Activated effector memory CD4-positive, alpha-beta T cell treated with anti-CD3 and anti-CD28 coated beads, Interleukin-2, amount 50 U/mL, for 16 hours (primary cell): Measurements from ENCODE around the gene TNRC6B.
"Not testable (repeated sequence)": the region's sequence is repeated elsewhere in the genome, so short reads cannot be mapped to it uniquely, and the experiment has no call there.

ENCODE experiments used
- DNase-seq: peaks from one replicate; pipeline ENCODE4 v3.0.0-alpha.2; 2020

TNRC6B gene

DNA sequence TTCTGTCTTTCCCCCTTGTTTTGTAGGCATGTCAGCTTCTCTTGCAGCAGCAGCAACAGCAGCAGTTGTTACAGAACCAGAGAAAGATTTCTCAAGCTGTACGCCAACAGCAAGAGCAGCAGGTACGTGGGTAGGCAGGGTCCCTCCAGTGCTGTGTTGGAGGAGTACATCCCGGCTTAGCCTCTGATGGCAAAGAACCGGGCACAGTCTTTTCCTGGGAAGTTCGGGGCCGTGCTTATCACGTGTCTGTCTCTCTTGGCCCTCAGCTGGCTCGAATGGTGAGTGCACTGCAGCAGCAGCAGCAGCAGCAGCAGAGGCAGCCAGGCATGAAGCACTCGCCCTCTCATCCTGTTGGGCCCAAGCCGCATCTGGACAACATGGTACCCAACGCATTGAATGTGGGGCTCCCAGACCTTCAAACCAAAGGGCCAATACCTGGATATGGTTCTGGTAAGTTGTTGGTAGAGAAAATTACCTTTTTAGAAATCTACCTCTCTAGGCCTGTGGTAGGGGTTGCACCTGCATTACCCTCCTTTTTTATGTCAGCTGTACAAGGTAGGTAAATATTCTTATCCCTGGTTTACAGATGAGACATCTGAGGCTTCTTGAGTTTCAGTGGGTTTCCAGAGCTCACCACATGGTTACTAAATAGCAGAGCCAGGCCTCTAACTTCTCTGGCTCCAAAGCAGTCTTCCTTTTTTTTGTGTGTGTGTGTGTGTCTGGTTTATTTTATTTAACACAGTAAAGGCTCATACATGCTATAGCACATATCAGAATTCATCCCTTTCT lies 123.4 kb downstream of the TNRC6B start:
- DNase-seq = no peak

DNA sequence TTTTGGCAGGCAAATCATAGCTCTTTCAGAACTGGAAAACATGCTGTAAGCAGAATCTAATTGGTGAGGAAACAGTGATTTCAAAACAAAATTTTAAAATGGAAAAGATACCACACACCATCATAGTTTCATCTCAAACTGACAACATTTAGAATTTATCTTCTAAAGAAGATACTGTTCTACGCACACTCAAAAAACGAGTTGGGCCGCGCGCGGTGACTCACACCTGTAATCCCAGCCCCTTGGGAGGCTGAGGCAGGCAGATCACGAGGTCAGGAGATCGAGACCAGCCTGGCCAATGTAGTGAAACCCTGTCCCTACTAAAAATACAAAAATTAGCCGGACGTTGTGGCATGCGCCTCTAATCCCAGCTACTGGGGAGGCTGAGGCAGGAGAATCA lies 124.4 kb downstream of the TNRC6B start:
- no peak for DNase-seq

GRCh38 chr22:40305625-40306024 lies 127.9 kb downstream of the TNRC6B start:
- no peak for DNase-seq

DNA sequence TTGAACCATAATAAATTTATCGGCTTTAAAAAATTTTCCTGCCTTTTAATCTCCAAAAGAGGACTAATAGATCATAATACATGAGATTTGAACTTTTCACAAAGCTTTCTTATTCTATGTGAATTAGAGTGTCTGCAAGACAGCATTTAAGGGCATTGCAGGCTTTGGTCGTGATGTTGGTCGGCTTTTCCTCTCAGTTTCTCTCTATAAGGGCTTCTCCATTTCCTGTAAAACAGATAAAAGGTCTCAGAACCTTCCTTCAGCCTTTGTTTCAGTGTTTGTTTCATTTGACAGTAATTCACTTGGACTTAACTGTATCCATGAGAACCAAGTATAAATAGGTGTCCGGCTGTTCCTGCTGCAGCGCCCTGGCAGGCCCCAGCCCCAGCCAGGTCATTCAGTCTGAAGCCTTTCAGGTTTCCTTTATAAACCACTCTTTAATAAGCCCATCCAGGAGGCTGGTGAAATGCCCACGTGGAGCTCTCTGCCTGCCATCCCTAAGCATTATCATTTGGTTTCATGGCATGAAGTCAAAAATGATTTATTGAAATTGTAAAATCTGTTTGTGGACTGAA lies 131.4 kb downstream of the TNRC6B start:
- no peak for DNase-seq

DNA sequence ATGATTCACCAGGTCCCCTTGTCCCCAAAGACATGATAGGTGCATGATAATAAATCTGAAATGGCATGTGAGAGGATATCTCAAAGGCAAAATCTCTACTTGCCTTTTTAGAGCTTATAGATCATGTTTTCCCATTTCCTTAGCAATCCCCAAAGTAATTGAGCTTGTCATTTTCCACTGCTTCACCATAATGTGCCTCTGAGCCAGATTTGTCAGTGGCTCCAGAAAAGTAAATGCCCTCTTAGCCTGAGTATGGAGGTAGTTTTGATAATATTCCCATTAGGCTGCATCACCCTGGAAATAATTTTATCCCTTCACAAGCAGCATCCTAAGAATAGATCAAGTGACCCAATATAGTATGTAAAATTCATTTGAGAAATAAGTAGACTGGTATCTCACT lies 131.9 kb downstream of the TNRC6B start:
- DNase-seq = no peak

GRCh38 chr22:40310081-40310767 lies 132.5 kb downstream of the TNRC6B start:
- no peak for DNase-seq

DNA sequence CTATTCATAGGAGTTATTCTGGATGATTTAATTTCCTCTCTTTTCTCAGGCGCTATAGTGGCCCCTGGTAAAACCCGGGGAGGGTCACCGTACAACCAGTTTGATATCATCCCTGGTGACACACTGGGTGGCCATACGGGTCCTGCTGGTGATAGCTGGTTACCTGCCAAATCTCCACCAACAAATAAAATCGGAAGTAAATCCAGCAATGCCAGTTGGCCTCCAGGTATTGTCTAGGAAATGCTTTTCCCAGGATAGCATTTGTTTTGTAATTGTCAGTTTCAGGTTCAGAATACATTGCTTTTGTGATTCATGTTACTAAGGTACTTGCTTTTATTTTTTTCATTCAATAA lies 133.0 kb downstream of the TNRC6B start:
- DNase-seq = no peak

DNA sequence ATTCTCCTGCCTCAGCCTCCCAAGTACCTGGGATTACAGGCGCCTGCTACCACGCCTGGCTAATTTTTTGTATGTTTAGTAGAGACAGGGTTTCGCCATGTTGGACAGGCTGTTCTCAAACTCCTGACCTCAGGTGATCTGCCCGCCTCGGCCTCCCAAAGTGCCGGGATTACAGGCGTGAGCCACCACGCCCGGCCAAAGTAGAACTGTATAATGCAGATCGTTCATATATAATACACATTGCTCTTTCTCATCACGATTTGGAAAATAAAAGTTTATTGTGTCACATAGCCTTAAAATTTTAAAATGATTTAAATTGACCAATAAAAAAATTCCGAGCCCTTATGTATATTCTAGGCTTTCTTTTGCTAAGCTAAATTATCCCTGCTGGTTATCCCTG lies 133.9 kb downstream of the TNRC6B start:
- not testable (repeated sequence) for DNase-seq

- DNase-seq = no peak
Measured at GRCh38 chr22:40312050-40312449, 134.3 kb downstream of the TNRC6B start.

DNA sequence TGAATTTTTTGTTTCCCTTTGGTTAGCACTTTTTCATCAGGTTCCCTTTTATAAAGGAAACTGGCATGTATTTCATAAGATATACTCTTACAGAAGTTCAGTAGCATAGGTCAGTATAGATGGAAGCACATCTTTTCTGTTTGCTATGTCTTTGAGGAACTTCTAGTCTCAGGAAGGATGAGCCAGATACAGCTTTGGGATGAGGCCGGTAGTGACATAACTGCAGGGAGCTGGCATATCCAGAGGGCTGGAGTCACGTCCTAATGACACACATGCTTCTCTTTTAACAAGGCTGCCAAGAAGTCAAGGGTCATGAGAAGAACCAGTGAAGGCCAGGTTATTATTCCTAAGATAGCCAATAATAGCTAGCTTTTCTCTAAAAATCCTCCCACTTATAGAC lies 135.3 kb downstream of the TNRC6B start:
- no peak for DNase-seq

GRCh38 chr22:40314041-40314440 lies 136.3 kb downstream of the TNRC6B start:
- DNase-seq = no peak

- no peak for DNase-seq
Measured at GRCh38 chr22:40320687-40321086, 143.0 kb downstream of the TNRC6B start.

- DNase-seq = no peak
Measured at GRCh38 chr22:40322021-40322420, 144.3 kb downstream of the TNRC6B start.

GRCh38 chr22:40322818-40323447 lies 145.2 kb downstream of the TNRC6B start:
- no peak for DNase-seq

GRCh38 chr22:40323681-40324171 lies 146.0 kb downstream of the TNRC6B start:
- DNase-seq = peak; percentile 72

DNA sequence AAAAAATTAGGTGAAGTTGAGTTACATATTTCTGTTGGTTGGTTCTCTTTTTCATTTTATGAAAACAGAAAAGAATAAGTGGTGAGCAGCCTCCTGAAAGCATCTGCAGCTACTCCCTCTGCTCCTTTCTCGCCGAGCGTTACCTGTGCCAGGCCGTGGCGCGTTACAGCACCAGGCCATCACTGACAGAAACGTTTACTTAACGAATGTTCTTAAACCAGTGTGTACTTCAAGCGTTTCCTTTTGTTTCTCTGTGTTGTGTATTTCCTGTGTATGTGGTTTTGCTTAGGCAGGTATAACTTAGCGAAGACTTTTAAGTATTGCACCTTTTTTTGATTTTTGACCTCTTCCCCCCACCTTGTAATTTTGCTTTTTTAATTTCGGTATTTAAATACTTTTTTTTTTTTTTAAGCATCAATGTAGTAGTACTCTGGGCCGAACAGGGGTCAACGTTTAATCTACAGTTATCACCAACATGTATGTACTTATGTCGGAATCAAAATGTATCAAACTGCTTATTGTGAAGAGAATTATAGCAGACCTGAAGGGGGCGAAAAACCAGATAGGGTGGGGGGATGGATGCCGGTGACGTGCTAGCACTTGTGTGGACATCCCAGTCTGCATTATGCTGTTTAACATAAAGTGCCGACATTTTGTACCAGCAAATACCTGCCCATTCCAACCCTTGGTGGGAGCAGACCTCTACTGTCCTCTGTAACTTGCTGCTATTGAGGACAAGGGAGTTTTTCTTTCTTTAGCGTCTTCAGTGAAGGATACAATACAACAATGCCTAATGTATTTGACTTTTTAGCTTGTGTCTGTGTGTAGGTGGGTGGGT lies 147.0 kb downstream of the TNRC6B start:
- peak; percentile 81 for DNase-seq

DNA sequence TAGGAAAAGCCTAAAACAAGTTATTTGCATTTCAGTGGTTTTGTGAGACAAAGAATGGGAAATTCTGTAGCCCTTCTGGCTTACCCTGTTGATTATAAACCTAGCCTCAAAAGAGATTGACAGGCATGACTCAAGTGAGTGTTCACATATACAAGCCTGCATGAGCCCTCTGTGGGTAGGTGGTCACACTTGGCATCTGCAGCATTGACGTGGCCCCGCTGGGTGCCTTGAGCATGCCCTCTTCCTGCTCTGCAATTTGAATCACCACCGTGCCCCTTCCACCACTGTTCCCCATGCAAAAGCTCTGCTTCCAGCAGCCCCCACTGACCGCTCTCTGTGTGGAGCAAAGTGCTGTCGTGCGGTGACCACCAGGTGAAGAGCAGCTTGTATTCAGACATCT lies 147.6 kb downstream of the TNRC6B start:
- DNase-seq = peak; percentile 85

DNA sequence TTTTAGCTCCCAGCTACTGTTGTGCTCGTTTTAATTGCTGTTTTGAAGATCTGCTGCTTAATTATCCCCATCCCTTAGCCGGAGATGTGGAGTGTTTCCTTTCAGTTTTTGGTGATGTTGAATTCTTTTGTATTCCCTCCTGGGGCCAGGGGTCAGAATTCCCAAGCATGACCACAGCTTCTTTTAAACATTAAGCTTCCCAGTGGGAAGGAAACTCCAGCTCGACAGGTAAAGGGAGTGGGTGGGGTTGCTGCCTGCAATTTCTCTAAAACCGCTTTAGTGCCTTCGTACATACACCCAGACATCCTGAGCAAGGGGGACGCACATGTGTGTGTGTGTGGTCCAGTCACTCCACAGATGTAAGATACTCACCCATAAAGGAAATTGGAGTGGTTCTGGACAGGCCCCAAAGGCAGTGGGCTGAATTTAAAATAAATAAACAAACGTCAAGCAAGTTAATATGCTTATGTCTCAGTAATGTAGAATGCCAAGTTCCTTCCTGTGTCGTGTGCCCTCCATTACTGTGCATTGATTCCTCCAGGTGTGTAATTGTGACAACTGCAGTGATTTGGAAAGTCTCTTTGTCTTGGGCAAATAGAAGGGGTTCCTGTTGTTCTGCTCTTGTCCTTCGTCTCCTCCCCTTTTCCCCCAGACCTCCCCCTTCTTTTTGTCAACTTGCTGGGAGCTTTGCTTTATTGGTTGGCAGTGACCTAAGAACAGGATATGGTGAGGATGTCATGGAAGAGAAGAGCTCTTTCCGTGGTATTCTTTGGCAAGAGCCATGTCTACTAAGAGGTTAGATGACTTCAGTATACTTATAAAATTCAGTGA lies 149.4 kb downstream of the TNRC6B start:
- DNase-seq = no peak

GRCh38 chr22:40328546-40329456 lies 151.1 kb downstream of the TNRC6B start:
- no peak for DNase-seq

DNA sequence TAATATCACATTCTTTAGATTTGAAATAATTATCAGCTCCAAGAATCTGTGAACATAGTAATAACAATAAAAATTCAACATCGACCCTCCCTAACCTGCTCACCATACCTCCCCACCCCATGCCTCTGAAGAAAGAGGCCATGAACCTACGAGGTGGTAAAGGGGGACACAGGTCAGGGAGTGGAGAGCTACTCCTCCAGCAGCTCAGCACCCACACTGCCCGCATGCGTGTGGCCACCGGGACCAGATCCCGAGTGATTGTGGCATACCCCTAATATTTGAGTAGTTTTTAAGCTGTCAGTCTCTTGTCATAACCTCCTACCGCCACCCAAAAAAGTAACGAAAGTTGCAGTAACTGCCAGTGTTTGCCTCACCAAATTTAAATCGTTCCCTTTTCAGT lies 151.7 kb downstream of the TNRC6B start:
- DNase-seq = no peak

- DNase-seq = no peak
Measured at GRCh38 chr22:40330086-40330485, 152.4 kb downstream of the TNRC6B start.
